ENCODE results near the gene GALNT10.

DNA sequence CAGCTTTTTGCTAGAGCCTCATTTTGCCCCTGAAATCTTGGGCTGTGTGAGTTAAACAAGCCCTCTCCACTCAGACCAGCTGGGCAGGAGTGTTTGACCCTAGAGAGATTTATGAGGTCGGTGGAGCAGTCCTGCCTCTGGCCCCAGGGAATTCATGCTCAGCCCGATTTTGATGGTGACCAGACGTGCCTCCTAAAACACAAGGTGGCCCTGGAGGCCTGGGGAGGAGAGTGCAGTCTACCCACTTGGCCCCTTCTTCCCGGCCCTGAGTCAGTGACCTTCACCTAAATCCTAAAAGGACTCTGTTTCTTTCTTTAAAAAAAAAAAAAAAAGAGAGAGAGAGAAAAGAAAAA is 168.7 kb downstream of the GALNT10 start:
- TF ChIP-seq SOX15 (CRISPR knock-in tag; IDR thresholded peaks at IDR 0.05) (no peak), RELA (CRISPR knock-in tag; IDR thresholded peaks at IDR 0.05; ENCODE audit: borderline replicate concordance) (no peak), FOXK1 (CRISPR knock-in tag; IDR thresholded peaks at IDR 0.05) (no peak), NR2C2 (CRISPR knock-in tag; IDR thresholded peaks at IDR 0.05) (no peak), JUN (CRISPR knock-in tag; IDR thresholded peaks at IDR 0.05) (no peak)
- TF ChIP-seq, protein P1, sequence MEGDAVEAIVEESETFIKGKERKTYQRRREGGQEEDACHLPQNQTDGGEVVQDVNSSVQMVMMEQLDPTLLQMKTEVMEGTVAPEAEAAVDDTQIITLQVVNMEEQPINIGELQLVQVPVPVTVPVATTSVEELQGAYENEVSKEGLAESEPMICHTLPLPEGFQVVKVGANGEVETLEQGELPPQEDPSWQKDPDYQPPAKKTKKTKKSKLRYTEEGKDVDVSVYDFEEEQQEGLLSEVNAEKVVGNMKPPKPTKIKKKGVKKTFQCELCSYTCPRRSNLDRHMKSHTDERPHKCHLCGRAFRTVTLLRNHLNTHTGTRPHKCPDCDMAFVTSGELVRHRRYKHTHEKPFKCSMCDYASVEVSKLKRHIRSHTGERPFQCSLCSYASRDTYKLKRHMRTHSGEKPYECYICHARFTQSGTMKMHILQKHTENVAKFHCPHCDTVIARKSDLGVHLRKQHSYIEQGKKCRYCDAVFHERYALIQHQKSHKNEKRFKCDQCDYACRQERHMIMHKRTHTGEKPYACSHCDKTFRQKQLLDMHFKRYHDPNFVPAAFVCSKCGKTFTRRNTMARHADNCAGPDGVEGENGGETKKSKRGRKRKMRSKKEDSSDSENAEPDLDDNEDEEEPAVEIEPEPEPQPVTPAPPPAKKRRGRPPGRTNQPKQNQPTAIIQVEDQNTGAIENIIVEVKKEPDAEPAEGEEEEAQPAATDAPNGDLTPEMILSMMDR (IDR thresholded peaks at IDR 0.05): no peak
- TF ChIP-seq, protein P2, sequence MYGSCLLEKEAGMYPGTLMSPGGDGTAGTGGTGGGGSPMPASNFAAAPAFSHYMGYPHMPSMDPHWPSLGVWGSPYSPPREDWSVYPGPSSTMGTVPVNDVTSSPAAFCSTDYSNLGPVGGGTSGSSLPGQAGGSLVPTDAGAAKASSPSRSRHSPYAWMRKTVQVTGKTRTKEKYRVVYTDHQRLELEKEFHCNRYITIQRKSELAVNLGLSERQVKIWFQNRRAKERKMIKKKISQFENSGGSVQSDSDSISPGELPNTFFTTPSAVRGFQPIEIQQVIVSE (CRISPR knock-in tag; IDR thresholded peaks at IDR 0.05; ENCODE audit: borderline replicate concordance): no peak
- TF ChIP-seq, protein P3, sequence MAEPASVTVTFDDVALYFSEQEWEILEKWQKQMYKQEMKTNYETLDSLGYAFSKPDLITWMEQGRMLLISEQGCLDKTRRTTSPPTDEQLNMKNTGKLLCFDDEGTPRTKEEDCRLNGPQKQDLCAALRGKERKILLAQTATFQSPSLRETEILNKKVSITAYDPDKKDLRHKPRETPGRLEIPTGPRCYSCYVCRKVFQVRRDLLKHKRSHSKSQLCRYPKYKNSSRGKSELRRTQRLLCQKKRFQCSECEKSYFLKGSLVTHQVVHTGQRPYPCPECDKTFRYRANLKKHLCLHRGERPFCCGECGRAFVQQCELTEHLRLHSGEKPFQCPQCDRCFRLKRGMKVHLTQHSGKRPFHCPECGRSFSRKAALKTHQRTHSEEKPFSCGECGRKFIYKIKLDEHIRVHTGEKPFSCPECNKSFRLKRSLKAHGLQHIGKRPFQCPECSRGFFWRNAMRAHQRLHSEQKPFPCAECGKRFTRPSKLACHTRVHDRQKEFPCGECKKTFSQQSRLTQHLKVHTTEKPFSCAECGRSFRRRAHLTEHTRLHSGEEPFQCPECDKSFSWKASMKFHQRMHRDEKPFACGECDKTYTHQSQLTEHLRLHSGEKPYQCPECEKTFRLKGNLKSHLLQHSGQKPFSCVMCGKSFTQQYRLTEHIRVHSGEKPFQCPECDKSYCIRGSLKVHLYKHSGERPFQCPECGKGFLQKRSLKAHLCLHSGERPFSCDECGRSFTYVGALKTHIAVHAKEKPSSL (CRISPR knock-in tag; conservative IDR thresholded peaks at IDR 0.05): no peak
- TF ChIP-seq, protein P4, sequence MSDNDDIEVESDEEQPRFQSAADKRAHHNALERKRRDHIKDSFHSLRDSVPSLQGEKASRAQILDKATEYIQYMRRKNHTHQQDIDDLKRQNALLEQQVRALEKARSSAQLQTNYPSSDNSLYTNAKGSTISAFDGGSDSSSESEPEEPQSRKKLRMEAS (CRISPR knock-in tag; IDR thresholded peaks at IDR 0.05): no peak

Data from WTC11 (cell line).